Measurements from ENCODE around the gene CXCR6.

The CXCR6 gene

DNA sequence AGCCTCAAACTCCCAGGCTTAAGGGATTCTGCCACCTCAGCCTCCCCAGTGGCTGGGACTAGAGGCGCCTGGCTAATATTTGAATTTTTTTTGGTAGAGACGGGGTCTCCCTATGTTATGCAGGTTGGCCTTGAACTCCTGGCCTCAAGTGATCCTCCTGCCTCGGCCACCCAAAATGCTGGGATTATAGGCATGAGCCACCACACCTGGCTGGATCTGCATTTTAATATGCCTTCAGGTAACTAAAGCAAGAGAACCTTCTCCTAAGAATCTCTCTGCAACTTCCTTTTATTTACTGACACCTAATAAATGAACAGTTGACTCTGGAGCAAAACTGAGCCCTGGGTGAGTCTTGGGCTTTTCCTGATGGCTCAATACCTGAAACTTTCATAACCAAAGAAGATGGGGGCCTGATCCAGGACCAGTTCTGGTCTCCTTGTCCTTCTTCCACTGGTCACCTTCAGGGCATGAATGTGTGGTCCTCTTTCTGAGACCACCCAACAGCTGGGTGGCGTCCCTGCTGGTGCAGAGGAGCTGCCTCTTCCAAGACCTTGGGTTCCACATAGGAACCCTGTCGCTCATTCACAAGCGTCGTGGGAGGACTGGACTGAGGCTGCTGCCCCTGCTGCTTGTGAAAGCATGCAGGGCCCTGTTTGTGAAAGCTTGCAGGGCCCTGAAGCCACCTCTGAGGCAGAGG, 28.8 kb upstream of the CXCR6 start:
- H3K4me3 Mint-ChIP-seq = no peak overlapping the region
- no peak for DNase-seq (ENCODE audit: low spot score)
- peaks cover 19% of the 10 kb centered on the region for H3K36me3 Mint-ChIP-seq (ENCODE audit: low read depth)
- H3K27ac Mint-ChIP-seq = no peak overlapping the region
- no peaks in the 10 kb centered on the region for H3K9me3 Mint-ChIP-seq
- H3K27me3 Mint-ChIP-seq (ENCODE audit: low read depth) = peaks cover 52% of the 10 kb centered on the region
- H3K4me1 Mint-ChIP-seq (ENCODE audit: low read depth) = peaks cover 30% of the 10 kb centered on the region

DNA sequence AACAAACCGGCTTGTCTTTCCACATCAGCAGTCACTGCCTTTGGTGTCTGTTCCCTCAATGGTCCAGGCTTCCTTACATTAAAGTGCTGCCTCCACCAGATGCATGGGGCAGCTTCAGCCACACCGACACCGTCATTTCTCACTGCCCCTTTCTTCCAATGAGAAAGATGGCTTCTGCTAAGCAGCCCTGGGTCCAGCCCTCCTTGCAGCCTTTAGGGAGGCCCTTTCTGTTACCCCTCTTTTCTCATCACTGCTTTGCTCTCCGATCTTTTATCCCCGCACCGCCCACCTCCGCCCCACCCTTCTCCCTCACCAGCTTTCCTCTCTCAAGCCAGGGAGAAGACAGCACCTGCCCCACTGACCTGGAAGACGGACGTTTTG, 28.2 kb upstream of the CXCR6 start:
- Mint-ChIP-seq H3K36me3 (ENCODE audit: low read depth) (peaks cover 19% of the 10 kb centered on the region), H3K9me3 (no peaks in the 10 kb centered on the region), H3K4me3 (peak overlapping the region; percentile 75), H3K4me1 (ENCODE audit: low read depth) (peaks cover 25% of the 10 kb centered on the region), H3K27me3 (ENCODE audit: low read depth) (peaks cover 47% of the 10 kb centered on the region), H3K27ac (no peak overlapping the region)
- no peak for DNase-seq (ENCODE audit: low spot score)

DNA sequence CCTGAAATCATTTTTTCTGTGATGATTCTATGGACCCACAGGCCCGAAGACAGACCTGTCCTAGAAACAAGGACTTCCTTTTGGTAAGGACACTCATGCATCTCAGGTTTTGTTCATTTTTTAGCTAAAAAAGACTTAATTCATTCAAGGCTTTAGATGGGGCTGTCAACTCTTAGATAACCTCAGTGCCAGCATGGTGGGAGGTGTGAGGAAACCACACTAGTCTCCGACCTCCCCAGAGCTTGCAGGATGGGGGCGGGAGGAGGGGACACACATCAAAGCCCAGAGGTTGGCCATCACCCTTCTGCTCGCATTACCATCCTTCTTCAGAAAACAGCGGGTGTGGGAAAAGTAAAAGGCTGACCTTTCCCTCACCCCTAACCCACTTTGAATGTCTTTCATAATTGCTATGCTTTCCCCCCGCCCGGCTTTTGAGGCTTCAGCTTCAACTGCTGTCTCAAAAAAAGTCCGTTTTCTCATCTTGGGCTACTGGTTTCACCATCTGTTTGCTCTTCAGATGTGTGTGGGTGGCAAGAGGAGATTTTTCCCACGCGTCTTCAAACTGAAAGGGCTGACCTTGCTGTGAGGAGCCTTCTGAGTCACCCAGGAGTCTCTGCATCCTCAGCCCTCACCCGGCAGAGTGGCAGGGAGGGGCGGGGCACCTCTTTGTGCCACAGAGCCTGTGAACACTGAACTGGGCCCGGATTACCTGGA, 27.6 kb upstream of the CXCR6 start:
- peak overlapping the region; percentile 72 for H3K27ac Mint-ChIP-seq
- H3K27me3 Mint-ChIP-seq (ENCODE audit: low read depth) = peaks cover 41% of the 10 kb centered on the region
- peak; percentile 89 for DNase-seq (ENCODE audit: low spot score)
- peak overlapping the region; percentile 75 for H3K4me3 Mint-ChIP-seq
- H3K36me3 Mint-ChIP-seq (ENCODE audit: low read depth) = peaks cover 20% of the 10 kb centered on the region
- H3K4me1 Mint-ChIP-seq (ENCODE audit: low read depth) = peaks cover 22% of the 10 kb centered on the region
- H3K9me3 Mint-ChIP-seq = no peaks in the 10 kb centered on the region

DNA sequence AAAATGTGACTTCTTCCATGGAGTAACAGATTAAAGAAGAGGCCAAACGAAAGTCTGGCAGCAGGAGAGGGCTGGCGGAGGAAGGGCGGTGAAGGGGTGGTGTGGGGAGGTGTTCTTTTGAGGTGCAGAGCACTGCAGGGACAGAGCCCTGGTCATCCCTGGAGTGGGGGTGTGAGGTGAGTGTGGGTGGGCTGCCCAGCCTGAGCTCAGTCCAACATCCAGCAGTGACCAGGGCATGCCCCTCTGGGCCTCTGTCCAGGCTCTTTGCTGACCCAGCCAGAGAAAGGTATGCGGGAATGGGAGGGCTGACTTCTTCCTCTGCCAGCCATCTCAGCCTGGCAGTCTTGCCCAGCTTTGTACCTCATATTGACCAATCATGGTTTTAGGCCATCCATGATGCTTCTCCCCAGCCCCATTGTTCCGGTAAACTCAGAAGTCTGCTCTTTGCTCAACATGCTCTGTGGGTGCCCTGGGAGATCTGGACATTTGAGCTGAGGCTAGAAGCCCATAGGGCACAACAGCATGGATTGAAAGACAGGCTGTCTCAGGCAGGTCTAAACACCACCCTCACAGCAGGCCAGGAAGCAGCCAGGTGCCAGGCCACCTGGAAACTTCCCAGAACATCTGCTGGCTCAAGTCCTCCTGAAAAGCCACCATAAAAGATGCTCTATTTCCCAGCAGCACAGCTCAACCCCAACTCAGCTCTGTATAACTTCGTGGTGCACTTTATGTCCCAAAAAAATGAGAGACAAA, 25.9 kb upstream of the CXCR6 start:
- peaks cover 31% of the 10 kb centered on the region for H3K36me3 Mint-ChIP-seq (ENCODE audit: low read depth)
- H3K9me3 Mint-ChIP-seq = no peaks in the 10 kb centered on the region
- H3K27me3 Mint-ChIP-seq (ENCODE audit: low read depth) = peaks cover 28% of the 10 kb centered on the region
- no peak overlapping the region for H3K4me3 Mint-ChIP-seq
- H3K27ac Mint-ChIP-seq = no peak overlapping the region
- no peak for DNase-seq (ENCODE audit: low spot score)
- H3K4me1 Mint-ChIP-seq (ENCODE audit: low read depth) = peaks cover 27% of the 10 kb centered on the region

DNA sequence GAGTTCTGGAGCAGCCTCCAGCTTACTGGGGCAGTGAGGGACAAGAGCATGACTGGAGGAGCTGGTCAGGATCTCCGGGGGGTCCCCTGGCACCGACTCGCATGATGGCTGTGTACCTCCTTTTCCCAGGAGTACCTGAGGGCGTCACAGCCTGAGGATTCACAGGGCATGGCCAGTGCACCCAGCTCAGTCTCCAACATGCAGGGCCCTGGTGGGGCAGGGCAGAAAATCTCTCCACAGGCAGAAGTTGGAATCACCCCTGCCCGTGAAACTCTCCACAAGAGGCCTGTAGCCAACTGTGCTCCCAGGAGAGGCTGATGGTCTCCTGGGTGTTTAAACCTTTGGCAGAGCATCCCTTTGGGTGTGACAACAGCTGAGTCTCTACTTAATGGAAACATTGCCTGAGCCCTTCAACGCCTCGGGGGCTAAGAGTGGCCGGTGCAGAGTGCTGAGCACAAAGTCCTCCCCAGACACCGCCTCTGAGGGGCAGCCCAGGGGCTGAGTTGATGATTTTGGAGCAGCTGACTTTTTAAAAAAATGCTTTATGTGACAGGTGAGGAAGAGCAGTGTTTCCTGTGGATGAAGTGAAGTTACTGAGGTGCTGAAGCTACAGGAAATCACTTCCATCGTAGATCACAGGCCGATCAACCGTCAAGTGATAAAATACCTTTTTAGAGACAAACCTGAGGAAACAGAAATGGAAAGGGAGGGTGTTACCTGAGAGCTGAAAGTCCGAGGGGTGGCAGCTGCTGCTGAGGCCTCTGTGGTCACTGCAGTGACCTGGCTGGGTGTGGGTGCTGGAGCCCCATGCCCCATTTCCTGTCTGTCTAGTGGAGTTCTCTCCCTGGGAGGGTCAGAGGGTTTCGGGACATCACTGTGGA, 21.9 kb upstream of the CXCR6 start:
- Mint-ChIP-seq H3K9me3 (no peaks in the 10 kb centered on the region), H3K27ac (no peak overlapping the region), H3K27me3 (ENCODE audit: low read depth) (peaks cover 2% of the 10 kb centered on the region), H3K36me3 (ENCODE audit: low read depth) (peaks cover 51% of the 10 kb centered on the region), H3K4me1 (ENCODE audit: low read depth) (peaks cover 11% of the 10 kb centered on the region), H3K4me3 (no peak overlapping the region)
- DNase-seq (ENCODE audit: low spot score) = no peak

DNA sequence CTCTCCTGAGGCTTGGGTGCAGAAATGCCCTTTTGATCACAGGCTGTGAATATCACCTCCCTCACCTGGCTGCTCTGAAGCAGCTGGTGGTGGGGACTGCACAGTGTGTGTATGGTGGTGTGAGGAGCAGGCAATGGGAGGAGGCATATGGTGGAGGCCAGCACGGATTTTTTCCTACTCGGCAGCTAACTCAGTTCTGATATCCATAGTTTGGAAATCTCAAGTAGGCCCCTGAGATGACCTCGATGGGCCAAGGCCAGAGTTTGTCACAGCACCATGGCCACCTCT, 21.3 kb upstream of the CXCR6 start:
- Mint-ChIP-seq H3K4me3 (no peak overlapping the region), H3K27ac (no peak overlapping the region), H3K4me1 (ENCODE audit: low read depth) (peaks cover 7% of the 10 kb centered on the region), H3K27me3 (ENCODE audit: low read depth) (no peaks in the 10 kb centered on the region), H3K36me3 (ENCODE audit: low read depth) (peaks cover 50% of the 10 kb centered on the region), H3K9me3 (no peaks in the 10 kb centered on the region)
- DNase-seq (ENCODE audit: low spot score) = no peak

DNA sequence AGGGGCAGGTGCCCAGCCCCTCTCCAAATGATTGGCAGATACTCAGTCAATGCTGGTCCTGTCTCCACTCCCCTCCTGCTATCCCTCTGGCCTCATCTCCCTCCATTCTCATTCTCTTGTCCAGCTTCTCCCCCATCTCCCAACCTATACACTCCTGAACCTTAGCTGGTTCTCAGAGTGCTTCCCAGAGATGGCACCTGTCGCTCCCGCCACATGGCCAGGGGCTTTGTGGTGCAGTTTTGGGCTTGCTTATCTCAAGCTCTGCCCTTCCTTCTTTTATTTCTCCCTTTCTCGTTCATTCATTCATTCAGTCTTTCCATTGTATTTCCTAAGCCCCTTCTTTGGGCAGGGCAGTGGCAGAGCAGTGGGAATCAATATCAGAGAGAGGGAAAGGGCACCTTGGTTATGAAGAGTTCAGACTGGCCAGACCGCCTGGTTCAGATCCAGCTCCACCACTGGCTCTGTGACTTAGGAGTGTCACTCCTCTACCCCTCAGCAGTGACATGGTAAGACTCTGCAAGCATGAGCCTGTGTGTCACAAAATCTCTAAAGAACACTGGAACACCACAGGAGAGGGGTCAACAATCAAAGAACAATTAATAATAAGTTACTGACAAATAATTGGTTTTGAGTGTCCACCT, 20.2 kb upstream of the CXCR6 start:
- H3K9me3 Mint-ChIP-seq = no peaks in the 10 kb centered on the region
- no peak overlapping the region for H3K4me3 Mint-ChIP-seq
- H3K36me3 Mint-ChIP-seq (ENCODE audit: low read depth) = peaks cover 57% of the 10 kb centered on the region
- no peak for DNase-seq (ENCODE audit: low spot score)
- H3K4me1 Mint-ChIP-seq (ENCODE audit: low read depth) = peaks cover 5% of the 10 kb centered on the region
- H3K27ac Mint-ChIP-seq = no peak overlapping the region
- no peaks in the 10 kb centered on the region for H3K27me3 Mint-ChIP-seq (ENCODE audit: low read depth)

DNA sequence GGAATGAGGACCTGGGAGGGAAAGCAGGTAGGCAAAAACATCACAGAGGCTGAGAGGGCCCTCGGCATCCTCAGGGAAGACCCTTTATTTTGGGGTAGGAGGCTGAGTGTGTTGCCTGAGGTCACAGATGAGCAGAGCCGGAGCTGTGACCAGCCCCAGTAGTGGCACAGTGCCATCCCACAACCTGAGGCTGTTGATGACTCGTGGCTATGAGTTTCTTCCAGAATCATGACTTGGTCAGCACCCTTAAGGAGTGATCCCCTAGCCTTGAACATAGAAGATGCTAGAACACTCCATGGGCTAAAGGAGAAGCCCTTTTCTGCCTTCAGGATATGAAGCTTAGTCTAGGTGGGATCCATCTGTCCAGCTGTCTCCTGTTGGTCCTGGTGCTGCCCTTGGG, 19.5 kb upstream of the CXCR6 start:
- Mint-ChIP-seq H3K27me3 (ENCODE audit: low read depth) (no peaks in the 10 kb centered on the region), H3K4me1 (ENCODE audit: low read depth) (peaks cover 6% of the 10 kb centered on the region), H3K4me3 (no peak overlapping the region), H3K36me3 (ENCODE audit: low read depth) (peaks cover 61% of the 10 kb centered on the region), H3K9me3 (no peaks in the 10 kb centered on the region), H3K27ac (no peak overlapping the region)
- no peak for DNase-seq (ENCODE audit: low spot score)

DNA sequence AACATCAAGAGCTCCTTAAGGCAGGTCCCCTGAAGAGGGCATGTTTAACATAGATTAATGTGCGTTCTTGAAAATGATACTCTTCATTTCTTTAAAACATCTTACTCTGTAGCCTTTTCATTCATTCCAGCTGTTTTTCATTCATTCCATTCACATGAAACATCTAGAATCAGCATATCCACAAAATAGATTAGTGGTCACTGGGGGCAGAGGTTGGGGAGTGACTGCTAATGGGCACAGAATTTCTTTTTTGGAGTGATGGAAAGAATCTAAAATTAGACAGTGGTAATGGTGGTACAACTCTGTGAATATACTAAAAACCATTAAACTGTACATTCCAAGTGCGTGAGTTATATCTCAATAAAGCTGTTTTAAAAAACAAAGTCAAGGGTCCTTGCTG, 15.4 kb upstream of the CXCR6 start:
- no peak overlapping the region for H3K4me3 Mint-ChIP-seq
- H3K4me1 Mint-ChIP-seq (ENCODE audit: low read depth) = peaks cover 3% of the 10 kb centered on the region
- peaks cover 70% of the 10 kb centered on the region for H3K36me3 Mint-ChIP-seq (ENCODE audit: low read depth)

DNA sequence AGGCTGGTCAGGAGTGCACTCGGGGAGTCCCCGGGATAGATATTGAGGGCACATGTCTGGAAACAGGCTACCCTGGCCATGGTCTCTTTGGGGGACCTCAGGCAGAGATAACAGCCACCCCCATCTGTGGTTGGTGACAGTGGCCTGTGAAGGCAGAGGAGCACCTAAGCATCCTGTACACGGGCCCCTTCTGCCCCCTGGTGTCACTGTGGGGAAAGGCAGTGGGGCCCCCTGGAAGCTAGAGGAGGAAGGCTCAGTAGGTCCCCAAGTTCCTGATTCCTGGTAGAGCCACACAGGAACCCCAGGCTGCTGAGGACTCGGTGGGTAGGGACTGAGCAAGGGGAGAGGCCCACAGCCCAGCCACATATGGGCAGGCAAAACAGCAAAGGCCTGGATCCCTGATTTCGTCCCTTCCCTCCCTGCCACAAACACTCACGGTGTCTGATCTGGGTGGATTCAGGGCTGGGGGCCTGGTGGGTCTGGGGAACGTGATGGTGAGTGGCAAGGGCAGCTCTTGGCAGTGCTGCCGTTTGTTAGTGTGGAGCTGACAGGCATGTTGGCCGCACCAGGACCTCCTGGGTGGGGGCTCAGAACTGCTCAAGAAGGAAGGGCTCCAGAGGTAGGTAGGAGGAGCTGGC, 14.1 kb upstream of the CXCR6 start:
- Mint-ChIP-seq H3K4me1 (ENCODE audit: low read depth) (peaks cover 3% of the 10 kb centered on the region), H3K27me3 (ENCODE audit: low read depth) (no peaks in the 10 kb centered on the region), H3K4me3 (no peak overlapping the region), H3K9me3 (no peaks in the 10 kb centered on the region), H3K27ac (no peak overlapping the region), H3K36me3 (ENCODE audit: low read depth) (peaks cover 69% of the 10 kb centered on the region)
- peak; percentile 49 for DNase-seq (ENCODE audit: low spot score)

More for the DNA sequence above, 15.4 kb upstream of the CXCR6 start:
- H3K27ac Mint-ChIP-seq = no peak overlapping the region
- DNase-seq (ENCODE audit: low spot score) = no peak
- H3K27me3 Mint-ChIP-seq (ENCODE audit: low read depth) = no peaks in the 10 kb centered on the region
- H3K9me3 Mint-ChIP-seq = no peaks in the 10 kb centered on the region

DNA sequence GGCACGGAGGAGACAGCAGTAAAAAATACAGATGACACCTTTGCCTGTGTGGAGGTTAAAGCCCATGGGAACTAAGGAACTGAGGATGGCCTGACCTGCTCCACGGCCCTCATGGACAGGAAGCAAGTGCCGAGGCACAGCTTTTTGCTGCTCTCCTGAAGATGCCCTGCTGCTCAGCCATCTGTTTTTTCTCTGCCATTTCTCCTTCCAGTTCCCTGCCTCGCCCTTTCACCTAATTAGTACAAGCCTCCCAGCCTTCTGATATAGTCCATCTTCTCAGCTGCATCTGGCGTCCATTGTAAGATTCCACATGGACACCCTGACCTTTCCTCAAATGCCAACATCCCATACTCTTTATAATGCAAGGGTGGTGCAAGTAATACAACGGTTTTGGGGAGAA, 11.8 kb upstream of the CXCR6 start:
- DNase-seq (ENCODE audit: low spot score) = no peak
- no peaks in the 10 kb centered on the region for H3K9me3 Mint-ChIP-seq
- no peak overlapping the region for H3K4me3 Mint-ChIP-seq
- peaks cover 70% of the 10 kb centered on the region for H3K36me3 Mint-ChIP-seq (ENCODE audit: low read depth)
- H3K4me1 Mint-ChIP-seq (ENCODE audit: low read depth) = peaks cover 3% of the 10 kb centered on the region
- no peak overlapping the region for H3K27ac Mint-ChIP-seq
- no peaks in the 10 kb centered on the region for H3K27me3 Mint-ChIP-seq (ENCODE audit: low read depth)

DNA sequence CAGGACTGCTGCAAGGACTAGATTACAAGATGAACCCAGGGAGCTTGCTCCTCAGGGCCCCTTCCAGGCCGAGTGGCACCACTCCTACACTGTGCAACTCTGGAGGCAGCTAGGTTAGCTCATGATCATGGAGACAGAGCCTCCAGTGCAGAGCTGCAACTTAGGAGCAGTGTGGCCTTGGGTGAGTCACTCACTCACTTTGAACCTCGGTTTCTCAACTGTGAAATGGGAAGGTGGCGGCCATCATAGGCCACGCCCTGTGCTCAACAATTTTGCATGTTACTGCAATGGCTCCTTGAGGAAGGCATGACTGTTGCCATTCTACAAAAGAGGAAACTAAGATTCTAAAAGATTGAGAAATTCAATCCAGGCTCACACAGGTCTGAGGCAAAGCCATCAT, 11.2 kb upstream of the CXCR6 start:
- Mint-ChIP-seq H3K36me3 (ENCODE audit: low read depth) (peaks cover 69% of the 10 kb centered on the region), H3K4me1 (ENCODE audit: low read depth) (peaks cover 3% of the 10 kb centered on the region), H3K27me3 (ENCODE audit: low read depth) (no peaks in the 10 kb centered on the region), H3K4me3 (no peak overlapping the region), H3K27ac (no peak overlapping the region), H3K9me3 (no peaks in the 10 kb centered on the region)
- DNase-seq (ENCODE audit: low spot score) = no peak

DNA sequence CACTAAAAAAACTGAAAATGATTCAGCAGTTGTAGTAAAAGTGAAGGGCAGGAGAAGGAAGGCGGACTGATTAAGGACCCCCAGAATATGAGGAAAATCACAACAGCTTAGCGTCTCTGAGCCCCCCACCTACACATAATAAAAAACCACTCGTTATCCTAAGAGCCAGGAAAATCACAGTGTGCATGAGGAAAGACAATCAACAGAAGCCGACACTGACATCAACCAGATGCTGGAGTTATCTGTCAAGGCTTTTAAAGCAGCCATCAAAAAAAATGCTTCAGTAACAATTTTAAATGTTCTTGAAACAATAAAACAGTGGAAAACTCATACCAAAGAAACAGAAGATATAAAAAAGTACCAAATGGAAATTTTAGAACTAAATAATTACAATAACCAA, 9.7 kb upstream of the CXCR6 start:
- Mint-ChIP-seq H3K27me3 (ENCODE audit: low read depth) (no peaks in the 10 kb centered on the region), H3K4me3 (no peak overlapping the region), H3K4me1 (ENCODE audit: low read depth) (peaks cover 3% of the 10 kb centered on the region), H3K27ac (no peak overlapping the region), H3K36me3 (ENCODE audit: low read depth) (peaks cover 58% of the 10 kb centered on the region), H3K9me3 (no peaks in the 10 kb centered on the region)
- DNase-seq (ENCODE audit: low spot score) = no peak
